Lower leg skin (tissue), 3 donors: ENCODE measurements around the gene CDC42.

Experiments used
- POLR2A ChIP-seq, 2 donors: fragments of 450-650 bp; IDR thresholded peaks; one replicate each; pipeline ENCODE4 v1.6.1; 2016 to 2017; ENCODE audit warnings: antibody characterized with exemption in 2 of 2, mild to moderate bottlenecking in 1 of 2, moderate library complexity in 1 of 2
- TF ChIP-seq, protein P1 (sequence below), 3 donors: fragments of 450-650 bp; IDR thresholded peaks; one replicate each; pipeline ENCODE4 v1.5.1; 2016; ENCODE audit warnings: antibody characterized with exemption in 3 of 3, mild to moderate bottlenecking in 3 of 3, moderate library complexity in 2 of 3

DNA sequence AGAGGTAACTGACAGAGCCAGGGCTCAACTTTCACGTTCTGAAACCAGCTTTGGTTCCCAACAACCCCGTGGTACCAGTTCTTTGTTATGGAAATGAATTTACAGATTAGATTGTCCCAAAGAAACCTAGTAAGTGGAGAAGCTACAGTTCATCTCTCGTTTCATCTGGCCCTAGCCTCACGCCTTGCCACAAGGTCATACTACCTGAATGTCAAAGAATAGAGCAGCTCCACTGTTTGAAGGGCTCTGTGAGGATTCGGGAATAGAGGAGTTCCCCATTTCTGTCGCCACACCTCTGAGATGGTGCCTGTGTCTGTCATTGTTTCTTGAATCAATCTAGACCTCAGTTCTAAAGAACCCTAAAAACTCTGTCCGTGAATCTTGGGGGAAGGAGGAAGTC lies 15.0 kb upstream of the CDC42 start:
- TF ChIP-seq, protein P1, sequence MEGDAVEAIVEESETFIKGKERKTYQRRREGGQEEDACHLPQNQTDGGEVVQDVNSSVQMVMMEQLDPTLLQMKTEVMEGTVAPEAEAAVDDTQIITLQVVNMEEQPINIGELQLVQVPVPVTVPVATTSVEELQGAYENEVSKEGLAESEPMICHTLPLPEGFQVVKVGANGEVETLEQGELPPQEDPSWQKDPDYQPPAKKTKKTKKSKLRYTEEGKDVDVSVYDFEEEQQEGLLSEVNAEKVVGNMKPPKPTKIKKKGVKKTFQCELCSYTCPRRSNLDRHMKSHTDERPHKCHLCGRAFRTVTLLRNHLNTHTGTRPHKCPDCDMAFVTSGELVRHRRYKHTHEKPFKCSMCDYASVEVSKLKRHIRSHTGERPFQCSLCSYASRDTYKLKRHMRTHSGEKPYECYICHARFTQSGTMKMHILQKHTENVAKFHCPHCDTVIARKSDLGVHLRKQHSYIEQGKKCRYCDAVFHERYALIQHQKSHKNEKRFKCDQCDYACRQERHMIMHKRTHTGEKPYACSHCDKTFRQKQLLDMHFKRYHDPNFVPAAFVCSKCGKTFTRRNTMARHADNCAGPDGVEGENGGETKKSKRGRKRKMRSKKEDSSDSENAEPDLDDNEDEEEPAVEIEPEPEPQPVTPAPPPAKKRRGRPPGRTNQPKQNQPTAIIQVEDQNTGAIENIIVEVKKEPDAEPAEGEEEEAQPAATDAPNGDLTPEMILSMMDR (IDR thresholded peaks at IDR 0.05), result no peak
- TF ChIP-seq POLR2A (IDR thresholded peaks at IDR 0.05), result no peak
